ENCODE results near the gene ZNF629.
A peak's percentile ranks its signal among the peaks of the same experiment; 100 is the strongest.

ZNF629 gene

DNA sequence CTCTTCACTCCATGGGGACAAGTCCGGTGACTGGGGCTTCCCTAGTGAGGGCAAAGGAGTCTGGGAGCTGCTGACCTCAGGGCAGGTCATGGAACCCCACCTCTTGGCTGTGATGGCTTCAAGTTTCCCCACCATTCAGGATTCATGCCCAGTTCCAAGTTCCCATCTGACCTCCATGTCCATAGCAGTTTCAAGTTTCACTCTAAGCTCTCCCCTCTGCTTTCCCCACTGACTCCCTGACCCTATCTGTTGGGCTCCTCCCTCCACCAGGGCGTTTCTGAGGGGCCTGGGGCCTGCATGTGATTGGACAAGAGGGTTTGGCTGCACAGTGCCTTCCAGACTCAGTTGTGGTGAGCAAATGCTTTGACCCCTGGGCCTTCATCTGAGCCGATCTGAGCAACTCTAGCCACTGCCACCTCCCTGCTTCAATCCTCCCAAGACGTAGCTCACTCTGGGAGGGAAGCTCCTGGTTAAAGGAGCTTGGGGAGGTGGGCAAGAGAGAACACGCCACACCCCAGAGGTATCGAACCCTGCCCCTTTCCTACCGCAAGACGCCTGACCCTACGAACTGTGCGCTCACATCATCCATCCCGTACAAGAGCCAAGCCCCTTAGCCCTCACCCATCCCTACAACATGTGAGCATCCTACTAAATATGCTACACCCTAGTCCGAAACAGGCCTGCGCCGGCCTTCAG, 8.3 kb downstream of the ZNF629 start:
- Histone ChIP-seq H3K27ac (ENCODE audit: insufficient read depth, low read length, poor library complexity, severe bottlenecking) (no peak overlapping the region), H3K9me3 (ENCODE audit: control insufficient read depth, low read length) (no peaks in the 10 kb centered on the region), H3K27me3 (replicated peaks; ENCODE audit: control insufficient read depth, insufficient read depth, low read length, poor library complexity, severe bottlenecking) (no peaks in the 10 kb centered on the region), H3K4me1 (ENCODE audit: control insufficient read depth, insufficient read depth, low read length, poor library complexity, severe bottlenecking) (peaks cover 10% of the 10 kb centered on the region), H3K36me3 (ENCODE audit: control insufficient read depth, insufficient read depth, low read length) (no peaks in the 10 kb centered on the region), H3K4me3 (ENCODE audit: insufficient read depth, low read depth, low read length, poor library complexity, severe bottlenecking) (no peak overlapping the region)
- DNase-seq, result no peak

DNA sequence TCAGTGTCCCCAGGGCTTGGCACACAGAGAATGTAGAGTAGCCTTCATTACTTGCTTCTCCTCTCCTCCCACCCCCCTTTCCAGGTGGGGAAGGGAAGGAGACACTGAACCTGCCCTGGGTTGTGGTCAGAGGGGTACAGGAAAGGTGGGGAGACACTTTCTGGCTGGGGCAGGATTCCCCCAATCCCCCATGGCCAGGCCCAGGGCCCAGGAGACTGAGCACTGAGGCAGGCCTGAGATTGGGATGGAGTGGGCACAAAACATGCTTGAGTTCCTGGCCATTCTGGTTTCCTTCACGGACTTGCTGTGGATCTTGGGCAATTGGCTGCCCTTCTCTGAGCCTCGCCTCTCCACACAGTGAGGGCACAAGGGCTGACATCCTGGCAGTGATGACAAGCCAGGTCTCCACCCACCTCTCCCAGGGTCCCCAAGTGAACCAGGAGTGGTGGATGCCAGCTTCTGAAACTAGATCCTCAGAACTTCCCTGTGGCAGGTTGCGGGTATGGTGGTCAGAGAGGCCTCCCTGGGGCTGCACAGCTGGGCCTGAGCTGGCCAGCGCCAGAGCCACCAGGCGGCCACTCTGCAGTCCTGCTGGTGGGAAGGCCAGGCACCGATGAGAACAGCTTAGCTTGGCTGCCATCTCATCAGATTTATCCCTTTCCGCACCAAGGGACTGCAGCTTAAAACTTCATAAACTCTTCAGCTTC, 9.3 kb downstream of the ZNF629 start:
- Histone ChIP-seq H3K27ac (ENCODE audit: insufficient read depth, low read length, poor library complexity, severe bottlenecking) (no peak overlapping the region), H3K4me1 (ENCODE audit: control insufficient read depth, insufficient read depth, low read length, poor library complexity, severe bottlenecking) (peaks cover 10% of the 10 kb centered on the region)
- no peak for DNase-seq

DNA sequence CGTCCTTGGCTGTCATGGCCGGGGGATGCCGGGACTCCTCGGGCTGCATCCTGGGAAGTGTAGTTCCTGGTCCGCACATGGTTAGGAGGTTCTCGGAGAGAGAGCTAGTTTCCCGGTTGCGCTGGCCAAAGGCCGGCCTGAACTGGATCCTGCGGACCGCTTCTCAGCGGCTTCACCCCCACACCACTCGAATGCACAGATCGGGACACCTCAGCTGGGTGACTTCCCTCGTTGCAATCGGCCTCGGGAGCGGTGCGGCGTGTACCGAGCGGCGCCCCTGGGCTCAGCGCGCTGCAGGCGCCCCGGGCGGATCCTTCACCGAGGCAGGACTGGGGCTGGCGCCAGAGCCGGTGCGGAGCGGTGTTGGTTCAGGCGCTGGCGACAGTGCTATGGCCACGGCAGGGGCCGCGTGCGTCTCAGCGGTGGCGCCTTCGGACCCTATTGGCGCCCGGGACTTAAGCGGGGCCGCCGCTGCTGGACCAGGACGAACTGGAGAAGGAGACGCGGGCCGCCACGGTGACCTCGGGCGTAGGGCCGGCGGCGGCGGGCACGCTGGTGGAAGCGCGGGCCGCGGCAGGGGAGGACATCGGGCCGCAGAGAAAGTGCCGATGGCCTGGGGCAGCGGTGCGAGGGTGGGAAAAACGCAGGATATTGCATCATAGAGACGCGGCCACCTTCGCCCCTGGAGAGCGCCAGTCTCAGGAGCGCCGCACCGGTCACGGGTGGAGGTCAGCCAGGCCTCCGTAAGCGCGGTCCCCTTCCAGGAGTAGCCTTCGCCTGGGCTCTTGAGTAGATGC, 11.4 kb downstream of the ZNF629 start:
- no peaks in the 10 kb centered on the region for H3K27me3 ChIP-seq (replicated peaks; ENCODE audit: control insufficient read depth, insufficient read depth, low read length, poor library complexity, severe bottlenecking)
- DNase-seq, result peak in 1 of 3 donors; percentile 14
- peaks cover 10% of the 10 kb centered on the region for H3K4me1 ChIP-seq (ENCODE audit: control insufficient read depth, insufficient read depth, low read length, poor library complexity, severe bottlenecking)
- H3K36me3 ChIP-seq (ENCODE audit: control insufficient read depth, insufficient read depth, low read length), result peaks cover 23% of the 10 kb centered on the region
- H3K9me3 ChIP-seq (ENCODE audit: control insufficient read depth, low read length), result no peaks in the 10 kb centered on the region
- H3K4me3 ChIP-seq (ENCODE audit: insufficient read depth, low read depth, low read length, poor library complexity, severe bottlenecking), result peak overlapping the region; percentile 68
- H3K27ac ChIP-seq (ENCODE audit: insufficient read depth, low read length, poor library complexity, severe bottlenecking), result peak overlapping the region; percentile 9

More for the DNA sequence above, 9.3 kb downstream of the ZNF629 start:
- Histone ChIP-seq H3K27me3 (replicated peaks; ENCODE audit: control insufficient read depth, insufficient read depth, low read length, poor library complexity, severe bottlenecking) (no peaks in the 10 kb centered on the region), H3K36me3 (ENCODE audit: control insufficient read depth, insufficient read depth, low read length) (peaks cover 2% of the 10 kb centered on the region), H3K4me3 (ENCODE audit: insufficient read depth, low read depth, low read length, poor library complexity, severe bottlenecking) (no peak overlapping the region), H3K9me3 (ENCODE audit: control insufficient read depth, low read length) (no peaks in the 10 kb centered on the region)

DNA sequence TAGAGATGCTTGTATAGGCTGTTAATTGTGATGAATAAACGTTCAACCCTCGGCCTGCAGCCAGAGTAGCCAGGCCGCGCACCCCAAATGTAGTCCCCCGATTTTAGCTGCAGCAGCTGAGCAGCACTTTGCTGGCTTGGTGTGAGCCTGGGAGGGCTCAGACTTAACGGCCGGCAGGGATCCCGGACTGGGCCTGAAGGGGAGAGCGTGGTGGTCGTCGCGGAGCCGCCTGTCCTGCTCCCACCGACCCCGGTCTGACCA, 11.9 kb downstream of the ZNF629 start:
- Histone ChIP-seq H3K27ac (ENCODE audit: insufficient read depth, low read length, poor library complexity, severe bottlenecking) (peak overlapping the region; percentile 9), H3K27me3 (replicated peaks; ENCODE audit: control insufficient read depth, insufficient read depth, low read length, poor library complexity, severe bottlenecking) (no peaks in the 10 kb centered on the region), H3K9me3 (ENCODE audit: control insufficient read depth, low read length) (no peaks in the 10 kb centered on the region), H3K4me1 (ENCODE audit: control insufficient read depth, insufficient read depth, low read length, poor library complexity, severe bottlenecking) (peaks cover 10% of the 10 kb centered on the region), H3K36me3 (ENCODE audit: control insufficient read depth, insufficient read depth, low read length) (peaks cover 28% of the 10 kb centered on the region), H3K4me3 (ENCODE audit: insufficient read depth, low read depth, low read length, poor library complexity, severe bottlenecking) (peak overlapping the region; percentile 68)
- DNase-seq, result no peak

DNA sequence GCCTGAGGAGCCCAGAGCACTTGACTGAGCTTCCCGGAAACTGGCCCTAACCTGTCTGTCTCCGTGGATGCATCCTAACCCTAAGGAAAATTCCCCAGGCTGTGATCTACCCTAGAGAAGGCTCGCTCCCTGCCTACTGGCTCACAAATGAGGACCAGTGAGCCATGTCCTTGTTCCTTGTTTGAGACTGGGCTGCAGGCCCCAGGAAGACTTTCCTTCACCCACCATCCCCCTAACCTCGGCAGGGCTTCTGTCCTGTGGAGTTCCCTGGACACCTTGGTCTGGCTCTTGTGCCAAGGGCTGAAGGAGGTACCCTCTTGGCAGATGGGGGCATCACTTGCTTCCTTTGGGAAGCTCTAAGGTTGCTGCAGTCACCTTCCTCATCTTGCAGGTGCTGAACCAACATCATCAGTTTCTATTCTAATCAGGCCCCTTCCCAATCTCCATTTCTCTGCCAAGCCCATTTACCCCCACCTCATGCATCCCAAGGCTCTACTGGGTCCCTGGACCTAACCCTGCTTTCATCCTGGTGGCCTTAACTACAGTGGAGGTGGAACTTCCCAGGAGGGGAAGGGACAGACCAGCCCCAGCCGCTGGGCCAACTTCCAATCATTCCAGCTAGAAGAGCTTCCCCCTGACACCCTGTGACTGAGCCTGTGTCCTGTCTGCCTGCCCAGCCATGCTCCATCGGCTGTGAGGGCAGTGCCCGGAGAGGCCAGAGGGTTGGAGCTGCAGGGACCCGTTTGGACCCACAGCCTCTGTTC, 12.5 kb downstream of the ZNF629 start:
- Histone ChIP-seq H3K9me3 (ENCODE audit: control insufficient read depth, low read length) (no peaks in the 10 kb centered on the region), H3K27ac (ENCODE audit: insufficient read depth, low read length, poor library complexity, severe bottlenecking) (peak overlapping the region; percentile 9), H3K27me3 (replicated peaks; ENCODE audit: control insufficient read depth, insufficient read depth, low read length, poor library complexity, severe bottlenecking) (no peaks in the 10 kb centered on the region), H3K4me3 (ENCODE audit: insufficient read depth, low read depth, low read length, poor library complexity, severe bottlenecking) (no peak overlapping the region), H3K36me3 (ENCODE audit: control insufficient read depth, insufficient read depth, low read length) (peaks cover 31% of the 10 kb centered on the region), H3K4me1 (ENCODE audit: control insufficient read depth, insufficient read depth, low read length, poor library complexity, severe bottlenecking) (peaks cover 10% of the 10 kb centered on the region)
- DNase-seq, result no peak

GRCh38 chr16:30773826-30774225, 13.2 kb downstream of the ZNF629 start:
- H3K9me3 ChIP-seq (ENCODE audit: control insufficient read depth, low read length), result no peaks in the 10 kb centered on the region
- H3K36me3 ChIP-seq (ENCODE audit: control insufficient read depth, insufficient read depth, low read length), result peaks cover 38% of the 10 kb centered on the region
- H3K27me3 ChIP-seq (replicated peaks; ENCODE audit: control insufficient read depth, insufficient read depth, low read length, poor library complexity, severe bottlenecking), result no peaks in the 10 kb centered on the region
- no peak overlapping the region for H3K4me3 ChIP-seq (ENCODE audit: insufficient read depth, low read depth, low read length, poor library complexity, severe bottlenecking)
- no peak for DNase-seq
- no peak overlapping the region for H3K27ac ChIP-seq (ENCODE audit: insufficient read depth, low read length, poor library complexity, severe bottlenecking)
- peaks cover 10% of the 10 kb centered on the region for H3K4me1 ChIP-seq (ENCODE audit: control insufficient read depth, insufficient read depth, low read length, poor library complexity, severe bottlenecking)

DNA sequence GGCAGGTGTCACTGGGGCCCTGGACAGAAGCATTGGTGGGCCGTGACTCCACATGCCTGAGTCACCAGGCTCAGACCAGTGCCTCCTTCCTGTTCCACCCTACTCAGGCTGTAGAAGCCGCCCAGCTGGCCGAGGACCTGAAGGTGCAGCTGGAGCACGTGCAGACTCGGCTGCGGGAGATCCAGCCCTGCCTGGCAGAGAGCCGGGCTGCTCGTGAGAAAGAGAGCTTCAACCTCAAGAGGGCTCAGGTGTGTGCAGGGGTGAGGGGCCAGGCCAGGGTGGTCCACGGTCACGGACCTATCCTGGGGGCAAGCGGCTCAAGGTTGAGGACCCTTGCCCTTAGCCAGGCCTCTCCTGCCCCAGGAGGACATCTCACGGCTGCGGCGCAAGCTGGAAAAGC, 15.3 kb downstream of the ZNF629 start:
- DNase-seq, result no peak
- H3K27ac ChIP-seq (ENCODE audit: insufficient read depth, low read length, poor library complexity, severe bottlenecking), result no peak overlapping the region
- H3K4me3 ChIP-seq (ENCODE audit: insufficient read depth, low read depth, low read length, poor library complexity, severe bottlenecking), result no peak overlapping the region
- peaks cover 10% of the 10 kb centered on the region for H3K4me1 ChIP-seq (ENCODE audit: control insufficient read depth, insufficient read depth, low read length, poor library complexity, severe bottlenecking)
- no peaks in the 10 kb centered on the region for H3K9me3 ChIP-seq (ENCODE audit: control insufficient read depth, low read length)
- peaks cover 59% of the 10 kb centered on the region for H3K36me3 ChIP-seq (ENCODE audit: control insufficient read depth, insufficient read depth, low read length)
- H3K27me3 ChIP-seq (replicated peaks; ENCODE audit: control insufficient read depth, insufficient read depth, low read length, poor library complexity, severe bottlenecking), result no peaks in the 10 kb centered on the region

- H3K9me3 ChIP-seq (ENCODE audit: control insufficient read depth, low read length), result no peaks in the 10 kb centered on the region
- H3K36me3 ChIP-seq (ENCODE audit: control insufficient read depth, insufficient read depth, low read length), result peaks cover 81% of the 10 kb centered on the region
- H3K27me3 ChIP-seq (replicated peaks; ENCODE audit: control insufficient read depth, insufficient read depth, low read length, poor library complexity, severe bottlenecking), result no peaks in the 10 kb centered on the region
- no peaks in the 10 kb centered on the region for H3K4me1 ChIP-seq (ENCODE audit: control insufficient read depth, insufficient read depth, low read length, poor library complexity, severe bottlenecking)
- H3K27ac ChIP-seq (ENCODE audit: insufficient read depth, low read length, poor library complexity, severe bottlenecking), result no peak overlapping the region
- DNase-seq, result no peak
- H3K4me3 ChIP-seq (ENCODE audit: insufficient read depth, low read depth, low read length, poor library complexity, severe bottlenecking), result no peak overlapping the region
Observed at GRCh38 chr16:30769379-30770089, 17.5 kb downstream of the ZNF629 start.

DNA sequence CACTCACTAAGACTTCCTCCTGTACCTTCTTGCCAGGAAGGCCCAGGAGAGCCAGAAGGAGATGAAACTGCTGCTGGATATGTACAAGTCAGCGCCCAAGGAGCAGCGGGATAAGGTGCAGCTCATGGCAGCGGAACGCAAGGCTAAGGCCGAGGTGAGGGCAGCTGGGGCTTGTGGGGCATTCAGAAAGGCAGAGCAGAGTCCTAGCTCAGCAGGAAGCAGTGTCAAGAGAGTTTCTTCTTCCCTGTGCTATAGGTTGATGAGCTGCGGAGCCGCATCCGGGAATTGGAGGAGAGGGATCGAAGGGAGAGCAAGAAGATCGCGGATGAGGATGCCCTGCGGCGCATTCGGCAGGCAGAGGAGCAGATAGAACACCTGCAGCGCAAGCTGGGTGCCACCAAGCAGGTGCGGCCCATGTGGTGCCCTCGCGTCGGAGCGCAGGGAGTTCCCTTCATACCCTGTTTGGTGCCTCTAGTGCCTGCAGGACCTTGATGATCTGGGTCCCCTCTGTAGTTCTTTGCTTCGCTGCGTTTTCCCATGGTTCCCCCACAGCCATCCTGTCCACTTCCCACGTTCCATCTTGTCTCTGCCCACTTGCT, 18.3 kb downstream of the ZNF629 start:
- no peaks in the 10 kb centered on the region for H3K4me1 ChIP-seq (ENCODE audit: control insufficient read depth, insufficient read depth, low read length, poor library complexity, severe bottlenecking)
- DNase-seq, result no peak
- no peaks in the 10 kb centered on the region for H3K9me3 ChIP-seq (ENCODE audit: control insufficient read depth, low read length)
- H3K36me3 ChIP-seq (ENCODE audit: control insufficient read depth, insufficient read depth, low read length), result peaks cover 90% of the 10 kb centered on the region
- no peak overlapping the region for H3K27ac ChIP-seq (ENCODE audit: insufficient read depth, low read length, poor library complexity, severe bottlenecking)
- H3K27me3 ChIP-seq (replicated peaks; ENCODE audit: control insufficient read depth, insufficient read depth, low read length, poor library complexity, severe bottlenecking), result no peaks in the 10 kb centered on the region
- H3K4me3 ChIP-seq (ENCODE audit: insufficient read depth, low read depth, low read length, poor library complexity, severe bottlenecking), result no peak overlapping the region
